Liver (tissue), 9 donors: ENCODE data around the gene PPOX. TPM values are rescaled to one million over a fixed set of nuclear protein-coding genes. Genes with fewer than 3 reads are reported as not detected.

Experiments used
- DNase-seq: peaks from one replicate; pipeline ENCODE4 v3.0.0-alpha.2; 2017; ENCODE audit warnings: low spot score
- H3K27ac ChIP-seq, 2 donors: one replicate each; pipeline ENCODE4 v1.7.0; 2013; ENCODE audit warnings: inconsistent platforms in 2 of 2, low read length in 2 of 2, control low read depth in 1 of 2, low read depth in 1 of 2, mild to moderate bottlenecking in 1 of 2
- H3K27me3 ChIP-seq, 4 donors: one replicate each; pipeline versions ENCODE4 v1.6.1 to v1.7.0; 2013; ENCODE audit warnings: low read length in 3 of 4, inconsistent platforms in 1 of 4, mild to moderate bottlenecking in 1 of 4, moderate library complexity in 1 of 4; ENCODE audit not compliant: control insufficient read depth in 4 of 4, insufficient read depth in 4 of 4
- H3K36me3 ChIP-seq, 4 donors: one replicate each; pipeline versions ENCODE4 v1.6.1 to v1.7.0; 2013; ENCODE audit warnings: low read length in 3 of 4, mild to moderate bottlenecking in 3 of 4, low read depth in 1 of 4, moderate library complexity in 1 of 4; ENCODE audit not compliant: control insufficient read depth in 4 of 4, insufficient read depth in 3 of 4
- H3K4me1 ChIP-seq, 4 donors: one replicate each; pipeline versions ENCODE4 v1.6.1 to v1.7.0; 2013; ENCODE audit warnings: low read length in 3 of 4, mild to moderate bottlenecking in 3 of 4, moderate library complexity in 1 of 4; ENCODE audit not compliant: control insufficient read depth in 4 of 4, insufficient read depth in 4 of 4
- H3K4me3 ChIP-seq, 3 donors: one replicate each; pipeline versions ENCODE4 v1.6.1 to v1.7.0; 2013; ENCODE audit warnings: low read length in 3 of 3, control low read depth in 1 of 3, low read depth in 1 of 3, mild to moderate bottlenecking in 1 of 3
- H3K9ac ChIP-seq, 2 donors: one replicate each; pipeline ENCODE4 v1.7.0; 2013; ENCODE audit warnings: low read length in 2 of 2, mild to moderate bottlenecking in 2 of 2, moderate library complexity in 2 of 2, control low read depth in 1 of 2, low read depth in 1 of 2
- H3K9me3 ChIP-seq, 4 donors: one replicate each; pipeline versions ENCODE4 v1.6.1 to v1.7.0; 2013; ENCODE audit warnings: low read length in 3 of 4; ENCODE audit not compliant: control insufficient read depth in 4 of 4
- EGR1 ChIP-seq, 2 donors: IDR thresholded peaks; 2 replicates each; pipeline ENCODE4 v1.6.1; 2016 to 2018; ENCODE audit warnings: antibody characterized with exemption in 2 of 2, low read depth in 2 of 2
- FOXA2 ChIP-seq: IDR thresholded peaks from 2 replicates; pipeline ENCODE4 v1.6.1; 2016; ENCODE audit warnings: antibody characterized with exemption
- GABPA ChIP-seq, 2 donors: IDR thresholded peaks in 1 of 2; conservative IDR thresholded peaks in 1 of 2; 2 replicates each; pipeline ENCODE4 v1.6.1; 2016; ENCODE audit warnings: antibody characterized with exemption in 2 of 2, mild to moderate bottlenecking in 1 of 2, moderate library complexity in 1 of 2
- HNF4A ChIP-seq, 2 donors: conservative IDR thresholded peaks; 2 replicates each; pipeline ENCODE4 v1.6.1; 2016; ENCODE audit warnings: antibody characterized with exemption in 2 of 2, mild to moderate bottlenecking in 2 of 2
- HNF4G ChIP-seq: IDR thresholded peaks from 2 replicates; pipeline ENCODE4 v1.6.1; 2016; ENCODE audit warnings: antibody characterized with exemption
- JUND ChIP-seq, 2 donors: IDR thresholded peaks; 2 replicates each; pipeline ENCODE4 v1.6.1; 2016; ENCODE audit warnings: antibody characterized with exemption in 2 of 2
- MAX ChIP-seq: IDR thresholded peaks from 2 replicates; pipeline ENCODE4 v1.6.1; 2016; ENCODE audit warnings: antibody characterized with exemption
- NR2F2 ChIP-seq: IDR thresholded peaks from 2 replicates; pipeline ENCODE4 v1.6.1; 2016; ENCODE audit warnings: antibody characterized with exemption
- RAD21 ChIP-seq, 2 donors: IDR thresholded peaks; 2 replicates each; pipeline ENCODE4 v1.6.1; 2016; ENCODE audit warnings: antibody characterized with exemption in 2 of 2, mild to moderate bottlenecking in 2 of 2
- RXRA ChIP-seq, 2 donors: IDR thresholded peaks; 2 replicates each; pipeline ENCODE4 v1.6.1; 2017 to 2018; ENCODE audit warnings: antibody characterized with exemption in 2 of 2, mild to moderate bottlenecking in 1 of 2
- SP1 ChIP-seq: IDR thresholded peaks from 2 replicates; pipeline ENCODE4 v1.6.1; 2018; ENCODE audit warnings: antibody characterized with exemption, mild to moderate bottlenecking
- TAF1 ChIP-seq: conservative IDR thresholded peaks from 2 replicates; pipeline ENCODE4 v1.6.1; 2016; ENCODE audit warnings: antibody characterized with exemption, mild to moderate bottlenecking
- YY1 ChIP-seq: IDR thresholded peaks from 2 replicates; pipeline ENCODE4 v1.6.1; 2016; ENCODE audit warnings: antibody characterized with exemption, mild to moderate bottlenecking
- ZBTB33 ChIP-seq: IDR thresholded peaks from 2 replicates; pipeline ENCODE4 v1.6.1; 2016; ENCODE audit warnings: antibody characterized with exemption
- WGBS: extraction: QIAGEN DNeasy Blood & Tissue Kit; methylation state at CpG from one replicate; pipeline ENCODE4 v1.1.7; 2013; 5-methylcytosine and 5-hydroxymethylcytosine counted together
- polyA plus RNA-seq, 2 donors: library from polyadenylated mRNA; stranded (reverse) in 1 of 2; unstranded in 1 of 2; fragments of 200-250 nt in 1 of 2; fragments of >200 nt in 1 of 2; fragmentation: Nextera tagmentation in 1 of 2; extraction: Ambion mirVana in 1 of 2; gene quantifications; one replicate each; pipeline versions ENCODE4 v1.2.1 to v1.2.3, GENCODE V29; 2013 to 2015
- total RNA-seq, 2 donors: library from RNA; depleted of rRNA; stranded (reverse); fragments of >200 nt; gene quantifications; one replicate each; pipeline ENCODE4 v1.2.3, GENCODE V29; 2014
- TF ChIP-seq, protein P1 (sequence below): fragments of 150-350 bp; IDR thresholded peaks from 2 replicates; pipeline ENCODE4 v1.5.1; 2017; ENCODE audit warnings: improper control_type of control experiment, low read depth, low read length; ENCODE audit not compliant: missing input control
- TF ChIP-seq, protein P2 (sequence below): IDR thresholded peaks from 2 replicates; pipeline ENCODE4 v1.6.1; 2016; ENCODE audit warnings: antibody characterized with exemption, mild to moderate bottlenecking
- TF ChIP-seq, protein P3 (sequence below): IDR thresholded peaks from 2 replicates; pipeline ENCODE4 v1.6.1; 2016; ENCODE audit warnings: antibody characterized with exemption
- donor health status: healthy.
- donor health status: healthy.
- donor health status: healthy.
- donor health status: healthy.
- donor health status: healthy.

Gene PPOX
- total and polyA plus RNA-seq, 4 donors: 6.2 to 106 (median 7.9) TPM

- Histone ChIP-seq H3K27me3 (no peaks in the 10 kb centered on the region), H3K27ac (no peak overlapping the region), H3K9me3 (no peaks in the 10 kb centered on the region), H3K9ac (no peak overlapping the region), H3K4me1 (peaks cover 9 to 32% (median 19%) of the 10 kb centered on the region in 4 donors), H3K4me3 (no peak overlapping the region), H3K36me3 (peaks cover 0 to 5% (median under 1%) of the 10 kb centered on the region in 4 donors)
- DNase-seq: no peak
- TF ChIP-seq, protein P1, sequence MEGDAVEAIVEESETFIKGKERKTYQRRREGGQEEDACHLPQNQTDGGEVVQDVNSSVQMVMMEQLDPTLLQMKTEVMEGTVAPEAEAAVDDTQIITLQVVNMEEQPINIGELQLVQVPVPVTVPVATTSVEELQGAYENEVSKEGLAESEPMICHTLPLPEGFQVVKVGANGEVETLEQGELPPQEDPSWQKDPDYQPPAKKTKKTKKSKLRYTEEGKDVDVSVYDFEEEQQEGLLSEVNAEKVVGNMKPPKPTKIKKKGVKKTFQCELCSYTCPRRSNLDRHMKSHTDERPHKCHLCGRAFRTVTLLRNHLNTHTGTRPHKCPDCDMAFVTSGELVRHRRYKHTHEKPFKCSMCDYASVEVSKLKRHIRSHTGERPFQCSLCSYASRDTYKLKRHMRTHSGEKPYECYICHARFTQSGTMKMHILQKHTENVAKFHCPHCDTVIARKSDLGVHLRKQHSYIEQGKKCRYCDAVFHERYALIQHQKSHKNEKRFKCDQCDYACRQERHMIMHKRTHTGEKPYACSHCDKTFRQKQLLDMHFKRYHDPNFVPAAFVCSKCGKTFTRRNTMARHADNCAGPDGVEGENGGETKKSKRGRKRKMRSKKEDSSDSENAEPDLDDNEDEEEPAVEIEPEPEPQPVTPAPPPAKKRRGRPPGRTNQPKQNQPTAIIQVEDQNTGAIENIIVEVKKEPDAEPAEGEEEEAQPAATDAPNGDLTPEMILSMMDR: no peak
- TF ChIP-seq RXRA (IDR thresholded peaks at IDR 0.05) (no peak), ZBTB33 (no peak), SP1 (no peak), FOXA2 (no peak), EGR1 (IDR thresholded peaks at IDR 0.05; ENCODE audit: low read depth in 2 of 2) (no peak), HNF4G (no peak), JUND (IDR thresholded peaks at IDR 0.05) (no peak), MAX (no peak), TAF1 (no peak), NR2F2 (no peak)
- TF ChIP-seq, protein P2, sequence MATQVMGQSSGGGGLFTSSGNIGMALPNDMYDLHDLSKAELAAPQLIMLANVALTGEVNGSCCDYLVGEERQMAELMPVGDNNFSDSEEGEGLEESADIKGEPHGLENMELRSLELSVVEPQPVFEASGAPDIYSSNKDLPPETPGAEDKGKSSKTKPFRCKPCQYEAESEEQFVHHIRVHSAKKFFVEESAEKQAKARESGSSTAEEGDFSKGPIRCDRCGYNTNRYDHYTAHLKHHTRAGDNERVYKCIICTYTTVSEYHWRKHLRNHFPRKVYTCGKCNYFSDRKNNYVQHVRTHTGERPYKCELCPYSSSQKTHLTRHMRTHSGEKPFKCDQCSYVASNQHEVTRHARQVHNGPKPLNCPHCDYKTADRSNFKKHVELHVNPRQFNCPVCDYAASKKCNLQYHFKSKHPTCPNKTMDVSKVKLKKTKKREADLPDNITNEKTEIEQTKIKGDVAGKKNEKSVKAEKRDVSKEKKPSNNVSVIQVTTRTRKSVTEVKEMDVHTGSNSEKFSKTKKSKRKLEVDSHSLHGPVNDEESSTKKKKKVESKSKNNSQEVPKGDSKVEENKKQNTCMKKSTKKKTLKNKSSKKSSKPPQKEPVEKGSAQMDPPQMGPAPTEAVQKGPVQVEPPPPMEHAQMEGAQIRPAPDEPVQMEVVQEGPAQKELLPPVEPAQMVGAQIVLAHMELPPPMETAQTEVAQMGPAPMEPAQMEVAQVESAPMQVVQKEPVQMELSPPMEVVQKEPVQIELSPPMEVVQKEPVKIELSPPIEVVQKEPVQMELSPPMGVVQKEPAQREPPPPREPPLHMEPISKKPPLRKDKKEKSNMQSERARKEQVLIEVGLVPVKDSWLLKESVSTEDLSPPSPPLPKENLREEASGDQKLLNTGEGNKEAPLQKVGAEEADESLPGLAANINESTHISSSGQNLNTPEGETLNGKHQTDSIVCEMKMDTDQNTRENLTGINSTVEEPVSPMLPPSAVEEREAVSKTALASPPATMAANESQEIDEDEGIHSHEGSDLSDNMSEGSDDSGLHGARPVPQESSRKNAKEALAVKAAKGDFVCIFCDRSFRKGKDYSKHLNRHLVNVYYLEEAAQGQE: no peak
- WGBS: 79% methylated on average over 22 of the region's 22 CpGs
These were observed 24.8 kb downstream of the PPOX start for GRCh38 chr1:161190962-161191521.

DNA sequence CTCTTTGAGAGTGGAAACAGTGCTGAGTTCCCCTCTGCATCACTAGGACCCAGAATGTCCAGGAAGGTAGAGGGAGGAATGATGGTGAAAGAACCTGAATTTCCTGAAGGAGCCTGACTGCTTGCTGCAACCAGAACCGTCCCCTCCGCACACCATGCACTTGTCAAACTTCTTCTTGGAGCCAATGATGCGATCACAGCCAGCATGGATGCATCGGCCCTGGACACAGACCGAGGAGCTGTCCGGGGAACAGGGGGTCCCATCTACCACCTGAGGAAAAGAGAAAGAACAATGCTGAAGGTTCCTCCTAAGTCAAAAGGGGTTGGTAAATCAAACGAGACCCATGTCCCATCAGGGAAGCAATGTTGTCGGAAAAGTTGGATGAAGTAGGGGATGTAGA, 25.7 kb downstream of the PPOX start:
- Histone ChIP-seq H3K27me3 (no peaks in the 10 kb centered on the region), H3K36me3 (peaks cover 0 to 5% (median under 1%) of the 10 kb centered on the region in 4 donors), H3K4me3 (no peak overlapping the region), H3K9ac (no peak overlapping the region), H3K4me1 (peaks cover 9 to 30% (median 18%) of the 10 kb centered on the region in 4 donors), H3K9me3 (no peaks in the 10 kb centered on the region), H3K27ac (no peak overlapping the region)
- 75% methylated on average over 8 of the region's 8 CpGs for WGBS
- DNase-seq: no peak
- TF ChIP-seq HNF4A (conservative IDR thresholded peaks at IDR 0.05): no peak
- TF ChIP-seq YY1: no peak
- TF ChIP-seq, protein P3, sequence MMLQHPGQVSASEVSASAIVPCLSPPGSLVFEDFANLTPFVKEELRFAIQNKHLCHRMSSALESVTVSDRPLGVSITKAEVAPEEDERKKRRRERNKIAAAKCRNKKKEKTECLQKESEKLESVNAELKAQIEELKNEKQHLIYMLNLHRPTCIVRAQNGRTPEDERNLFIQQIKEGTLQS: no peak
- no peak for TF ChIP-seq EGR1 (IDR thresholded peaks at IDR 0.05; ENCODE audit: low read depth in 2 of 2)
- no peak for TF ChIP-seq JUND (IDR thresholded peaks at IDR 0.05)
- TF ChIP-seq GABPA (IDR thresholded peaks at IDR 0.05 in 1 of 2, conservative IDR thresholded peaks at IDR 0.05 in 1 of 2): no peak
- TF ChIP-seq ZBTB33: no peak
- no peak for TF ChIP-seq SP1
- no peak for TF ChIP-seq RXRA (IDR thresholded peaks at IDR 0.05)
- TF ChIP-seq, protein P2: no peak
- no peak for TF ChIP-seq RAD21 (IDR thresholded peaks at IDR 0.05)
